ENCODE data around the gene GPRIN1. TPM values are rescaled to one million over a fixed set of nuclear protein-coding genes. Genes with fewer than 3 reads are reported as not detected.
"Not testable (repeated sequence)": the region's sequence is repeated elsewhere in the genome, so short reads cannot be mapped to it uniquely, and the experiment has no call there.

GPRIN1 gene
- total RNA-seq, 1 donor from 2014 or later: 1.4 TPM

GRCh38 chr5:176606032-176606431, 3.9 kb downstream of the GPRIN1 start:
- no peak overlapping the region for H3K27ac ChIP-seq
- H3K36me3 ChIP-seq: no peaks in the 10 kb centered on the region
- no peaks in the 10 kb centered on the region for H3K9me3 ChIP-seq
- H3K4me3 ChIP-seq: no peak overlapping the region
- intact Hi-C loops (cut with DNase I): no loop called here
- DNase-seq (no peak), ATAC-seq (no peak)
- H3K27me3 ChIP-seq: no peaks in the 10 kb centered on the region
- TF ChIP-seq CTCF (IDR thresholded peaks at IDR 0.05): no peak
- peaks cover 7% of the 10 kb centered on the region for H3K4me1 ChIP-seq

GRCh38 chr5:176603091-176603490, 6.9 kb downstream of the GPRIN1 start:
- TF ChIP-seq CTCF (IDR thresholded peaks at IDR 0.05): no peak
- no peaks in the 10 kb centered on the region for H3K4me1 ChIP-seq
- no peaks in the 10 kb centered on the region for H3K9me3 ChIP-seq
- peaks cover 7% of the 10 kb centered on the region for H3K27me3 ChIP-seq
- H3K36me3 ChIP-seq: no peaks in the 10 kb centered on the region
- intact Hi-C loops (cut with DNase I): no loop called here
- H3K27ac ChIP-seq: no peak overlapping the region
- no peak overlapping the region for H3K4me3 ChIP-seq
- DNase-seq (no peak), ATAC-seq (no peak)

- Histone ChIP-seq H3K4me3 (no peak overlapping the region), H3K27me3 (peaks cover 14% of the 10 kb centered on the region), H3K27ac (no peak overlapping the region), H3K36me3 (no peaks in the 10 kb centered on the region), H3K9me3 (no peaks in the 10 kb centered on the region), H3K4me1 (no peaks in the 10 kb centered on the region)
- no peak for ATAC-seq
- no peak for TF ChIP-seq CTCF (IDR thresholded peaks at IDR 0.05)
- no peak for DNase-seq
- intact Hi-C loops (cut with DNase I): no loop called here
Measured at GRCh38 chr5:176601901-176602482, 8.0 kb downstream of the GPRIN1 start.

GRCh38 chr5:176599749-176600430, 10.1 kb downstream of the GPRIN1 start:
- ATAC-seq; H3K9me3 ChIP-seq; H3K4me1 ChIP-seq; H3K27ac ChIP-seq; DNase-seq; H3K4me3 ChIP-seq; intact Hi-C loops (cut with DNase I); H3K36me3 ChIP-seq: not testable (repeated sequence)
- H3K27me3 ChIP-seq: peaks cover 24% of the 10 kb centered on the region

GRCh38 chr5:176597417-176598389, 12.3 kb downstream of the GPRIN1 start:
- DNase-seq: no peak
- no peaks in the 10 kb centered on the region for H3K36me3 ChIP-seq
- intact Hi-C loops (cut with DNase I): no loop called here
- H3K4me1 ChIP-seq: no peaks in the 10 kb centered on the region
- no peak for TF ChIP-seq CTCF (IDR thresholded peaks at IDR 0.05)
- no peak overlapping the region for H3K4me3 ChIP-seq
- H3K9me3 ChIP-seq: no peaks in the 10 kb centered on the region
- no peak overlapping the region for H3K27ac ChIP-seq
- H3K27me3 ChIP-seq: peaks cover 24% of the 10 kb centered on the region
- ATAC-seq: no peak
